DND-41 (cell line): ENCODE measurements around the gene DAPP1.

ENCODE experiments used
- ATAC-seq: fragments of 200-7000 bp; cut with Tn5 transposase; 3 replicates; pipeline ENCODE4 v1.9.1; 2021; ENCODE audit warnings: low read depth; ENCODE audit not compliant: insufficient read depth
- DNase-seq: peaks from one replicate; pipeline ENCODE4 v3.0.0-alpha.2; 2020
- H2AFZ ChIP-seq: 2 replicates; pipeline ENCODE4 v1.6.0; 2012; ENCODE audit warnings: low read depth, low read length
- H3K27ac ChIP-seq: 2 replicates; pipeline ENCODE4 v1.5.1; 2012; ENCODE audit warnings: low read length, inconsistent platforms
- H3K27me3 ChIP-seq: fragments of 200-600 bp; sonication (generic); 2 replicates; pipeline ENCODE4 v1.6.0; 2012; ENCODE audit warnings: low read length, mild to moderate bottlenecking, inconsistent platforms; ENCODE audit not compliant: insufficient read depth, poor library complexity
- H3K36me3 ChIP-seq: 2 replicates; pipeline ENCODE4 v1.5.1; 2012; ENCODE audit warnings: low read length, inconsistent platforms; ENCODE audit not compliant: insufficient read depth
- H3K4me1 ChIP-seq: 2 replicates; pipeline ENCODE4 v1.5.1; 2012; ENCODE audit warnings: mild to moderate bottlenecking, low read length; ENCODE audit not compliant: insufficient read depth
- H3K4me2 ChIP-seq: 2 replicates; pipeline ENCODE4 v1.6.0; 2012; ENCODE audit warnings: mild to moderate bottlenecking, moderate library complexity, low read length, inconsistent platforms; ENCODE audit not compliant: insufficient read depth
- H3K4me3 ChIP-seq, 2 experiments: fragments of 200-600 bp in 1 of 2; shearing (Covaris generic) in 1 of 2; 2 replicates each; pipeline ENCODE4 v1.5.1; 2012 to 2016; ENCODE audit warnings: inconsistent platforms in 2 of 2, low read length in 2 of 2, mild to moderate bottlenecking in 2 of 2, low read depth in 1 of 2, moderate library complexity in 1 of 2
- H3K79me2 ChIP-seq: 2 replicates; pipeline ENCODE4 v1.6.0; 2012; ENCODE audit warnings: low read length, inconsistent platforms; ENCODE audit not compliant: insufficient read depth
- H3K9ac ChIP-seq: 2 replicates; pipeline ENCODE4 v1.6.0; 2012; ENCODE audit warnings: low read depth, mild to moderate bottlenecking, inconsistent platforms, low read length, moderate library complexity
- H3K9me3 ChIP-seq: 2 replicates; pipeline ENCODE4 v1.5.1; 2012; ENCODE audit warnings: low read length, moderate library complexity, mild to moderate bottlenecking, inconsistent platforms; ENCODE audit not compliant: insufficient read depth, severe bottlenecking
- H4K20me1 ChIP-seq: 2 replicates; pipeline ENCODE4 v1.6.0; 2012; ENCODE audit warnings: low read length; ENCODE audit not compliant: insufficient read depth
- EZH2 ChIP-seq: IDR thresholded peaks from 3 replicates; pipeline ENCODE4 v1.6.1; 2012; ENCODE audit warnings: borderline replicate concordance, low read depth, mild to moderate bottlenecking, moderate library complexity, low read length, inconsistent platforms; ENCODE audit not compliant: severe bottlenecking
- TF ChIP-seq, protein P1 (sequence below): IDR thresholded peaks from 2 replicates; pipeline ENCODE4 v1.5.1; 2012; ENCODE audit warnings: borderline replicate concordance, low read length, moderate library complexity, mild to moderate bottlenecking; ENCODE audit not compliant: poor library complexity, severe bottlenecking; ENCODE audit errors: extremely low read depth

DAPP1 gene

DNA sequence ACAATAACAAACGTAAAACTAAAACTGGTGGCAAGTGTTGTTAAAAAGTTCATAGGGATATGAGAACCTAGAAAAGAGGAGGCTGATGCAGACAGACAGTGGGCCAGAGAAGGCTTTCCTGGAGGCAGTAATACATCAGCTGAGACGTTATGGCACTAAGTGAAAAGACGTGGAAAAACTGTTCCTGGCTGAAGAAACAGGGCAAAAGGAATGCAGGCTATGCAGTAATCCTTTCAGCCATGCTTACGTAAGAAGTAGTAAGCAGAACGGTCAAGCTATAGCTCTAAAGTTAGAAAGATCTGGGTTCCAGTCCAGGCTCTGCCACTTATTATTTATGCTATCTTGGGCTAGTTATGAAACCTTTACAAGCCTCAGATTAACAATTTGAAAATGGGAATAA, 71.2 kb downstream of the DAPP1 start:
- H4K20me1 ChIP-seq = no peaks in the 10 kb centered on the region
- no peak for ATAC-seq
- TF ChIP-seq, protein P1, sequence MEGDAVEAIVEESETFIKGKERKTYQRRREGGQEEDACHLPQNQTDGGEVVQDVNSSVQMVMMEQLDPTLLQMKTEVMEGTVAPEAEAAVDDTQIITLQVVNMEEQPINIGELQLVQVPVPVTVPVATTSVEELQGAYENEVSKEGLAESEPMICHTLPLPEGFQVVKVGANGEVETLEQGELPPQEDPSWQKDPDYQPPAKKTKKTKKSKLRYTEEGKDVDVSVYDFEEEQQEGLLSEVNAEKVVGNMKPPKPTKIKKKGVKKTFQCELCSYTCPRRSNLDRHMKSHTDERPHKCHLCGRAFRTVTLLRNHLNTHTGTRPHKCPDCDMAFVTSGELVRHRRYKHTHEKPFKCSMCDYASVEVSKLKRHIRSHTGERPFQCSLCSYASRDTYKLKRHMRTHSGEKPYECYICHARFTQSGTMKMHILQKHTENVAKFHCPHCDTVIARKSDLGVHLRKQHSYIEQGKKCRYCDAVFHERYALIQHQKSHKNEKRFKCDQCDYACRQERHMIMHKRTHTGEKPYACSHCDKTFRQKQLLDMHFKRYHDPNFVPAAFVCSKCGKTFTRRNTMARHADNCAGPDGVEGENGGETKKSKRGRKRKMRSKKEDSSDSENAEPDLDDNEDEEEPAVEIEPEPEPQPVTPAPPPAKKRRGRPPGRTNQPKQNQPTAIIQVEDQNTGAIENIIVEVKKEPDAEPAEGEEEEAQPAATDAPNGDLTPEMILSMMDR = no peak
- no peak for TF ChIP-seq EZH2

DNA sequence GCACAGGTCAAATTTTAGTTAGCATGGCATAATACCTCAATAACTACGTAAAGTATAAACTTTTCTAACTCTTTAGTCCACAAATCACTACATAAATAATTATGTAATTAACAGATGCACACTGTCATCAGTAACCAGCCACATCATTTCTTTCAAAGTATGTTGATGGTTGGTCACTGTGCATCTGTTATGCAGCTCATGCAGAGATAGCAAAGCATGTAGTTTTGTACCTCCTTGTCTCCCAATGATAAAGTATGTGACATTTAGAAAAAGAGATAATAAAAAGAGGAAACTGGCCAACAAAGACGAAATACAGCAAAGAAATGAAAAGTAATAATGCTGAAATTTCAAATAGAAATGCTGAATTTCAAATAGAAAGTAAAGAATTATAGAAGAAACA, 74.7 kb downstream of the DAPP1 start:
- no peaks in the 10 kb centered on the region for H3K27me3 ChIP-seq
- H3K9me3 ChIP-seq = no peaks in the 10 kb centered on the region
- no peak overlapping the region for H3K9ac ChIP-seq
- no peaks in the 10 kb centered on the region for H4K20me1 ChIP-seq
- H3K36me3 ChIP-seq = peaks cover 19% of the 10 kb centered on the region
- H3K79me2 ChIP-seq = peaks cover 67% of the 10 kb centered on the region
- H3K4me3 ChIP-seq = no peak overlapping the region
- H3K4me2 ChIP-seq = peak overlapping the region; percentile 72; the same call in 1 of the 2 replicates
- no peak overlapping the region for H3K27ac ChIP-seq
- H2AFZ ChIP-seq = no peak overlapping the region
- H3K4me1 ChIP-seq = peaks cover 38% of the 10 kb centered on the region
- TF ChIP-seq EZH2 = no peak
- TF ChIP-seq, protein P1 = no peak
- ATAC-seq = no peak
- DNase-seq = no peak

More for the DNA sequence above, 71.2 kb downstream of the DAPP1 start:
- Histone ChIP-seq H3K9me3 (no peaks in the 10 kb centered on the region), H3K4me3 (no peak overlapping the region), H2AFZ (no peak overlapping the region), H3K36me3 (peaks cover 45% of the 10 kb centered on the region), H3K27ac (no peak overlapping the region), H3K27me3 (no peaks in the 10 kb centered on the region), H3K4me1 (peaks cover 18% of the 10 kb centered on the region), H3K4me2 (no peak overlapping the region), H3K79me2 (peaks cover 51% of the 10 kb centered on the region), H3K9ac (no peak overlapping the region)
- no peak for DNase-seq

DNA sequence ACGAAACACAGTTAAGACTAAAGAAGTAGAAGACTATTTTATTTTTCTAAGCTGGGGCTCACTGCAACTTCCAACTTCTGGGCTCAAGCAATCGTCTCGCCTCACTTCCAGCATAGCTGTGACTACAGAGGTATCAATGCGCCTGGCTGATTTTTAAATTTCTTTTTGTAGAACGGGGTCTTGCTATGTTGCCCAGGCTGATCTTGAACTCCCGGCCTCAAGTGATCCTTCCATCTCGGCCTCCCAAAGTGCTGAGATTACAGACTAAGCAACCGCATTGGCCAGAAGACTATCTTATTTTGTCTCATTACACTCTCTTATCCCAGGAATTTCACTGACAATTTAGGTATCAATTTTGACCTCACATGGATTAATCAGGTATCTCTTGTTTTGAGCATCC, 76.4 kb downstream of the DAPP1 start:
- Histone ChIP-seq H3K27ac (peak overlapping the region; percentile 85; the same call in 1 of the 2 replicates), H3K4me3 (peak overlapping the region; percentile 96 to 98; a peak in 3 of 4 replicates), H3K4me1 (peaks cover 38% of the 10 kb centered on the region), H3K27me3 (no peaks in the 10 kb centered on the region), H2AFZ (no peak overlapping the region), H3K4me2 (peak overlapping the region; percentile 72), H3K36me3 (peaks cover 12% of the 10 kb centered on the region), H3K79me2 (peaks cover 60% of the 10 kb centered on the region), H4K20me1 (no peaks in the 10 kb centered on the region), H3K9ac (peak overlapping the region; percentile 80), H3K9me3 (no peaks in the 10 kb centered on the region)
- DNase-seq = no peak
- ATAC-seq = no peak
- TF ChIP-seq EZH2 = no peak
- TF ChIP-seq, protein P1 = no peak

DNA sequence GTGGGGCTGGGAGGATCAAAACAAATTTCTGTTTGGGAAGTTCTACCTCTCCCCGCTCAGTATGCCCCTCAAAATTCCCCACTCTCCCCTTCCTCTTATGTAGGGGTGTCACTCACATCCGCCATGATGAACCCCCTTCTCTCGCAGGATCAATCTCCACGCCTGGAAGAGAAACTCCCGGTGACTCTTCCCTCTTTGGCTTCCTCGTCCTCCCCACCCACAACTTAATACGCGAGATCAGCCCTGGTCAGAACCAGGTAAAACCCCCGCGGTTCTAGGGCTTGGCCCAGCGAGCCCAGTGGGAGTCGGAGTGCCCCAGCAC, 77.2 kb downstream of the DAPP1 start:
- no peak for ATAC-seq
- Histone ChIP-seq H3K79me2 (peaks cover 55% of the 10 kb centered on the region), H3K4me3 (peak overlapping the region; percentile 96 to 98), H3K9ac (peak overlapping the region; percentile 80), H3K27ac (peak overlapping the region; percentile 85), H2AFZ (peak overlapping the region; percentile 95), H3K4me1 (peaks cover 38% of the 10 kb centered on the region), H3K4me2 (peak overlapping the region; percentile 72), H3K27me3 (no peaks in the 10 kb centered on the region), H4K20me1 (no peaks in the 10 kb centered on the region), H3K36me3 (peaks cover 12% of the 10 kb centered on the region), H3K9me3 (no peaks in the 10 kb centered on the region)
- no peak for DNase-seq
- TF ChIP-seq EZH2 = no peak
- TF ChIP-seq, protein P1 = no peak
